Endothelial cell of hepatic sinusoid (primary cell): ENCODE data around the gene PCSK5.
"Not testable (repeated sequence)": the region's sequence is repeated elsewhere in the genome, so short reads cannot be mapped to it uniquely, and the experiment has no call there.

Source experiments
- in situ Hi-C: cut with HindIII; loops from 2 replicates; pipeline ENCODE4 v1.10.0; 2017; ENCODE audit warnings: low sequenced_read_pairs

Gene PCSK5

GRCh38 chr9:76044266-76044819 lies 153.9 kb downstream of the PCSK5 start:
- in situ Hi-C loops: loop anchor here (25.0 kb wide), 1 partner anchor 93 kb away; no protein-coding TSS in a partner anchor

GRCh38 chr9:76045221-76045620 lies 154.7 kb downstream of the PCSK5 start:
- in situ Hi-C loops: loop anchor here (25.0 kb wide), 1 partner anchor 92 kb away; no protein-coding TSS in a partner anchor

- in situ Hi-C loops: loop anchor here (25.0 kb wide), 1 partner anchor 88 kb away; no protein-coding TSS in a partner anchor
Measured at GRCh38 chr9:76049341-76049740, 158.9 kb downstream of the PCSK5 start.

GRCh38 chr9:76067696-76068095 lies 177.2 kb downstream of the PCSK5 start:
- in situ Hi-C loops: loop anchor here (5.0 kb wide), 1 partner anchor 35 kb away; no protein-coding TSS in a partner anchor

- in situ Hi-C loops: no loop called here
Measured at GRCh38 chr9:76077537-76077936, 187.1 kb downstream of the PCSK5 start.

- in situ Hi-C loops: not testable (repeated sequence)
Measured at GRCh38 chr9:76081281-76081680, 190.8 kb downstream of the PCSK5 start.

- in situ Hi-C loops: no loop called here
Measured at GRCh38 chr9:76082057-76082456, 191.6 kb downstream of the PCSK5 start.

GRCh38 chr9:76085596-76085995 lies 195.1 kb downstream of the PCSK5 start:
- in situ Hi-C loops: no loop called here

GRCh38 chr9:76086539-76086938 lies 196.1 kb downstream of the PCSK5 start:
- in situ Hi-C loops: no loop called here

- in situ Hi-C loops: no loop called here
Measured at GRCh38 chr9:76087976-76088375, 197.5 kb downstream of the PCSK5 start.

- in situ Hi-C loops: no loop called here
Measured at GRCh38 chr9:76090330-76090729, 199.9 kb downstream of the PCSK5 start.

- in situ Hi-C loops: no loop called here
Measured at GRCh38 chr9:76090909-76091308, 200.4 kb downstream of the PCSK5 start.

- in situ Hi-C loops: no loop called here
Measured at GRCh38 chr9:76092572-76092971, 202.1 kb downstream of the PCSK5 start.

- in situ Hi-C loops: no loop called here
Measured at GRCh38 chr9:76095585-76095984, 205.1 kb downstream of the PCSK5 start.

GRCh38 chr9:76099516-76099915 lies 209.0 kb downstream of the PCSK5 start:
- in situ Hi-C loops: no loop called here

- in situ Hi-C loops: no loop called here
Measured at GRCh38 chr9:76101075-76101474, 210.6 kb downstream of the PCSK5 start.

- in situ Hi-C loops: no loop called here
Measured at GRCh38 chr9:76101491-76101890, 211.0 kb downstream of the PCSK5 start.

GRCh38 chr9:76101947-76102346 lies 211.5 kb downstream of the PCSK5 start:
- in situ Hi-C loops: no loop called here

- in situ Hi-C loops: no loop called here
Measured at GRCh38 chr9:76103531-76104315, 213.2 kb downstream of the PCSK5 start.

GRCh38 chr9:76107482-76107881 lies 217.0 kb downstream of the PCSK5 start:
- in situ Hi-C loops: no loop called here

GRCh38 chr9:76109953-76110352 lies 219.5 kb downstream of the PCSK5 start:
- in situ Hi-C loops: no loop called here

GRCh38 chr9:76112151-76112550 lies 221.7 kb downstream of the PCSK5 start:
- in situ Hi-C loops: no loop called here
